NT2/D1 (cell line): ENCODE measurements around the gene GNAO1.

Source experiments
- DNase-seq: peaks from one replicate; pipeline ENCODE4 v3.0.0-alpha.2; 2011; ENCODE audit warnings: low read depth, low spot score
- H3K27me3 ChIP-seq: 2 replicates; pipeline ENCODE4 v1.6.0; 2011; ENCODE audit warnings: mild to moderate bottlenecking; ENCODE audit not compliant: insufficient read length, insufficient read depth
- H3K36me3 ChIP-seq: 2 replicates; pipeline ENCODE4 v1.6.1; 2011; ENCODE audit warnings: mild to moderate bottlenecking, low read length, mixed read lengths; ENCODE audit not compliant: insufficient read depth, insufficient read length
- H3K4me1 ChIP-seq: 2 replicates; pipeline ENCODE4 v1.5.1; 2011; ENCODE audit not compliant: insufficient read depth, insufficient read length
- H3K4me3 ChIP-seq: 2 replicates; pipeline ENCODE4 v1.5.1; 2011; ENCODE audit warnings: low read depth; ENCODE audit not compliant: insufficient read length
- H3K9ac ChIP-seq: 2 replicates; pipeline ENCODE4 v1.6.0; 2011; ENCODE audit warnings: low read depth; ENCODE audit not compliant: insufficient read length
- H3K9me3 ChIP-seq: 2 replicates; pipeline ENCODE4 v1.5.1; 2011; ENCODE audit warnings: mild to moderate bottlenecking, low read length; ENCODE audit not compliant: insufficient read depth
- SUZ12 ChIP-seq: IDR thresholded peaks from 2 replicates; pipeline ENCODE4 v1.6.1; 2011; ENCODE audit not compliant: insufficient read length, insufficient read depth; ENCODE audit errors: extremely low read depth
- YY1 ChIP-seq: IDR thresholded peaks from 2 replicates; pipeline ENCODE4 v1.6.1; 2011; ENCODE audit not compliant: insufficient read length, insufficient read depth
- ZNF274 ChIP-seq: IDR thresholded peaks from 2 replicates; pipeline ENCODE4 v1.6.1; 2011; ENCODE audit warnings: mild to moderate bottlenecking, low read depth, low read length

GNAO1 gene

GRCh38 chr16:56399486-56399885 lies 208.2 kb downstream of the GNAO1 start:
- no peak for DNase-seq
- H3K9ac ChIP-seq: no peak overlapping the region
- H3K4me3 ChIP-seq: no peak overlapping the region
- TF ChIP-seq YY1 (no peak), ZNF274 (no peak), SUZ12 (no peak)
- H3K9me3 ChIP-seq: no peaks in the 10 kb centered on the region
- no peaks in the 10 kb centered on the region for H3K4me1 ChIP-seq
- no peaks in the 10 kb centered on the region for H3K27me3 ChIP-seq
- peaks cover 40% of the 10 kb centered on the region for H3K36me3 ChIP-seq

- H3K4me1 ChIP-seq: no peaks in the 10 kb centered on the region
- peaks cover 50% of the 10 kb centered on the region for H3K36me3 ChIP-seq
- TF ChIP-seq SUZ12 (no peak), YY1 (no peak), ZNF274 (no peak)
- no peaks in the 10 kb centered on the region for H3K27me3 ChIP-seq
- no peak overlapping the region for H3K9ac ChIP-seq
- H3K4me3 ChIP-seq: no peak overlapping the region
- no peaks in the 10 kb centered on the region for H3K9me3 ChIP-seq
- DNase-seq: no peak
Observed at GRCh38 chr16:56400458-56400857, 209.2 kb downstream of the GNAO1 start.

DNA sequence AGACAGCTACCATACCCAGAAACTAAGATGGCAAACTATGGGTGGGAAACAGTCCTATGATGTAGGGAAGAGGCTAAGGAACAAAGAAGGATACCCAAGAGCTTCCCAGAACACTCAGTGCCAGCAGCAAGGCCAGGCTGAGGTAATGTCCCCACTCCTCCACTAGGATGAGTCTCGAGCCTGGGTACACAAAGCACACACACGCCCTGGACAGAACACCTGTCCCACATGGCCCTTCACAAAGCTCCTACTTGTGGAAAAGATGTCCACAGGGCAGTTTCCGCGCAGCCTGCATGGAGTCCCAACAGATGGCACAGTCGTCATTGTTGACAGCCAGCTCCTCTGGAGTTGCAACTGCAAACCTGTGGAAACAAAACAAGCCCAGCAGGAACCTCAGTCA lies 210.2 kb downstream of the GNAO1 start:
- H3K36me3 ChIP-seq: peaks cover 51% of the 10 kb centered on the region
- no peaks in the 10 kb centered on the region for H3K9me3 ChIP-seq
- no peaks in the 10 kb centered on the region for H3K4me1 ChIP-seq
- no peak for TF ChIP-seq YY1
- TF ChIP-seq SUZ12: no peak
- TF ChIP-seq ZNF274: no peak
- H3K4me3 ChIP-seq: no peak overlapping the region
- H3K27me3 ChIP-seq: no peaks in the 10 kb centered on the region
- H3K9ac ChIP-seq: no peak overlapping the region
- DNase-seq: no peak

GRCh38 chr16:56405977-56406672 lies 214.8 kb downstream of the GNAO1 start:
- Histone ChIP-seq H3K9me3 (no peaks in the 10 kb centered on the region), H3K27me3 (no peaks in the 10 kb centered on the region), H3K4me1 (no peaks in the 10 kb centered on the region), H3K4me3 (no peak overlapping the region), H3K36me3 (peaks cover 57% of the 10 kb centered on the region), H3K9ac (no peak overlapping the region)
- TF ChIP-seq YY1: no peak
- TF ChIP-seq ZNF274: no peak
- TF ChIP-seq SUZ12: no peak
- DNase-seq: no peak
